Ishikawa (cell line): Measurements from ENCODE around the gene TMEM115.

Experiments used
- CEBPB ChIP-seq: IDR thresholded peaks from 2 replicates; pipeline ENCODE4 v1.6.1; 2012
- CREB1 ChIP-seq: IDR thresholded peaks from 2 replicates; pipeline ENCODE4 v1.6.1; 2012; ENCODE audit warnings: low read depth
- EGR1 ChIP-seq: IDR thresholded peaks from 2 replicates; pipeline ENCODE4 v1.6.1; 2012
- EP300 ChIP-seq: IDR thresholded peaks from 2 replicates; pipeline ENCODE4 v1.6.1; 2012; ENCODE audit warnings: borderline replicate concordance
- MAX ChIP-seq: IDR thresholded peaks from 2 replicates; pipeline ENCODE4 v1.6.1; 2012
- RAD21 ChIP-seq: IDR thresholded peaks from 2 replicates; pipeline ENCODE4 v1.6.1; 2012; ENCODE audit warnings: low read depth
- TEAD4 ChIP-seq: IDR thresholded peaks from 2 replicates; pipeline ENCODE4 v1.6.1; 2012
- YY1 ChIP-seq: IDR thresholded peaks from 2 replicates; pipeline ENCODE4 v1.6.1; 2012; ENCODE audit warnings: low read depth

GRCh38 chr3:50318163-50318562 lies 41.2 kb downstream of the TMEM115 start:
- TF ChIP-seq RAD21 = no peak
- no peak for TF ChIP-seq MAX
- no peak for TF ChIP-seq EP300
- no peak for TF ChIP-seq YY1
- no peak for TF ChIP-seq TEAD4
- TF ChIP-seq CEBPB = no peak
- TF ChIP-seq CREB1 = no peak
- no peak for TF ChIP-seq EGR1
